ENCODE measurements around the gene NFKB1. TPM values are rescaled to one million over a fixed set of nuclear protein-coding genes. Genes with fewer than 3 reads are reported as not detected.

The NFKB1 gene
- total RNA-seq, 4 donors from 2014 or later: 31.6 to 42.1 (median 39.7) TPM

DNA sequence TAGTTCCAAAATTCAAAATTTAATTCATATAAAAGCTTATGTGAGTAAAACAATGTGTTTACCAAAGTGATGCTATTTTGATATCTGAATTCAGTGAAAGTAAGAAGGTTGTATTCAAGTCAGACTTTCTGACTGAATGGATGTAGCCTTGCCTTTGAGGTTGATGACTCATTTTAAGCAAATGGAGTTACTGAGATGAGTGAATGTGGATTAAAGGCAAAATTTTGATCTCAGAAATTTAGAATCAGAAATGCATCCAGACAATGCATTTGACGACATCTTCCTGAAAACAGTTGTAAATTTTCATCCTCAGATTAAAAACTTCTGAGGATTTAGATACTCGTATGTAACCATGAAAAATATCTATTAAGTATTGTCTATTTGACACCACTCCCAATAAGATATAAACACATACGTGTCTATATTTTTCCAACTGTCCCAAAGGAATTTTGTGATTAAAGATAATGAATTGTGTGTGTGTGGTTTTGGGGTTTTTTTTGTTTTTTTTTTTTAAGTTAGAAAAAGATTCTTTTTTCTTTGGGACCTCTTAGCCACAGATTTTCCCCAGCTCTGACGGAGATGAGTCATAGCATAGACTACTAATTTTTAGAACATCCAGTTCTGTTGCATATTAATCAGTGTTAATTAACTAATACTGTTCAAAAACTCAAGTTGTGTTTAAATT lies 34.4 kb downstream of the NFKB1 start:
- intact Hi-C loops (cut with DNase I): no loop called here
- Histone ChIP-seq H3K27me3 (no peaks in the 10 kb centered on the region), H3K36me3 (peaks cover 0 to 18% (median 5%) of the 10 kb centered on the region in 4 donors), H3K9me3 (no peaks in the 10 kb centered on the region), H3K4me1 (peaks cover 0 to 13% (median 12%) of the 10 kb centered on the region in 4 donors), H3K27ac (replicated peaks in 1 of 4) (no peak overlapping the region), H3K4me3 (no peak overlapping the region)
- 85% methylated on average over 4 of the region's 4 CpGs for WGBS
- DNase-seq (ENCODE audit: extremely low spot score): no peak
- no peak for TF ChIP-seq EP300 (IDR thresholded peaks at IDR 0.05)
- TF ChIP-seq, protein P1, sequence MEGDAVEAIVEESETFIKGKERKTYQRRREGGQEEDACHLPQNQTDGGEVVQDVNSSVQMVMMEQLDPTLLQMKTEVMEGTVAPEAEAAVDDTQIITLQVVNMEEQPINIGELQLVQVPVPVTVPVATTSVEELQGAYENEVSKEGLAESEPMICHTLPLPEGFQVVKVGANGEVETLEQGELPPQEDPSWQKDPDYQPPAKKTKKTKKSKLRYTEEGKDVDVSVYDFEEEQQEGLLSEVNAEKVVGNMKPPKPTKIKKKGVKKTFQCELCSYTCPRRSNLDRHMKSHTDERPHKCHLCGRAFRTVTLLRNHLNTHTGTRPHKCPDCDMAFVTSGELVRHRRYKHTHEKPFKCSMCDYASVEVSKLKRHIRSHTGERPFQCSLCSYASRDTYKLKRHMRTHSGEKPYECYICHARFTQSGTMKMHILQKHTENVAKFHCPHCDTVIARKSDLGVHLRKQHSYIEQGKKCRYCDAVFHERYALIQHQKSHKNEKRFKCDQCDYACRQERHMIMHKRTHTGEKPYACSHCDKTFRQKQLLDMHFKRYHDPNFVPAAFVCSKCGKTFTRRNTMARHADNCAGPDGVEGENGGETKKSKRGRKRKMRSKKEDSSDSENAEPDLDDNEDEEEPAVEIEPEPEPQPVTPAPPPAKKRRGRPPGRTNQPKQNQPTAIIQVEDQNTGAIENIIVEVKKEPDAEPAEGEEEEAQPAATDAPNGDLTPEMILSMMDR (IDR thresholded peaks at IDR 0.05): no peak
- TF ChIP-seq POLR2A (IDR thresholded peaks at IDR 0.05; ENCODE audit: low read depth): no peak
- TF ChIP-seq POLR2AphosphoS5 (IDR thresholded peaks at IDR 0.05): no peak

DNA sequence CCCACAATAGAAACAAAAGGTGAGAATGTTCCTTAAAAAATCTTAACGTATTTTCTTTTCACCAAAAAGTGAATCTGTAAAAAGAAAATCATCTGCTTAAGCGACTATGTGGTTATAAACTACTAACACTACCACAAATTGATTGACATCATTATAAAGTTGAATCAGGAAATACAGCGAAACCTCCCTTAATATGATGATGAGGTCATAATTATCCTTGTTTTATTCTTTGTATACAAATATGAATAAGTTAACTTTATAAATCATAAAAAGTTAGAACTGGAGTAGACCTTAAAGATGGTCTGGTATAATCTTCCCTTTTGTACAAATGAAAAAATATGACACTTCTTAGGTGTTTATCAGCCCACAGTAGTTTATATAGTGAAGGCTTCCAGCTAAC lies 35.6 kb downstream of the NFKB1 start:
- Histone ChIP-seq H3K4me1 (peaks cover 0 to 13% (median 12%) of the 10 kb centered on the region in 4 donors), H3K27me3 (no peaks in the 10 kb centered on the region), H3K36me3 (peaks cover 0 to 17% (median 5%) of the 10 kb centered on the region in 4 donors), H3K9me3 (no peaks in the 10 kb centered on the region), H3K4me3 (no peak overlapping the region), H3K27ac (replicated peaks in 1 of 4) (no peak overlapping the region)
- no peak for DNase-seq (ENCODE audit: extremely low spot score)
- intact Hi-C loops (cut with DNase I): no loop called here
- 98% methylated on average over 3 of the region's 3 CpGs for WGBS
- TF ChIP-seq EP300 (IDR thresholded peaks at IDR 0.05) (no peak), POLR2A (IDR thresholded peaks at IDR 0.05; ENCODE audit: low read depth) (no peak), POLR2AphosphoS5 (IDR thresholded peaks at IDR 0.05) (no peak)
- TF ChIP-seq, protein P1 (IDR thresholded peaks at IDR 0.05): no peak

DNA sequence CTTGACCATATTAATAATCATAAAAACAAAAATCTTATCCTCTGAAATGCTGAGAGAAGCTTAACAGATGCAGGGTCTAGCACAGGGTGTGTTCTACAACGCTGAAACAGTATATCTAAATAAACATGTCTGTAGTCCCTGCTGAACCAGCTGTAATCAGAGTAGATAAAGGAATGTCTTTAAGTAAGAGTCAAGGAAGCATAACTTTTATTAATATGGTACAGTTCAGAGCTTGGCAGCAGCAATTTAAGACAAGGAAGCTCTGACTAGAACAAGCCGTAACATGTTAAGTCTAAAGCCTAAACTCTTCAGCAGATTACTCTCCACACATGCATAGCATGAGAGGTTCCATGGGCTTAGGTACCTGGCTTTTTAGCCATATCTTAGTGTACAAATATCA lies 36.1 kb downstream of the NFKB1 start:
- WGBS: 66% methylated on average over 2 of the region's 2 CpGs
- H3K27ac ChIP-seq (replicated peaks in 1 of 4): no peak overlapping the region
- intact Hi-C loops (cut with DNase I): no loop called here
- H3K36me3 ChIP-seq: peaks cover 0 to 18% (median 5%) of the 10 kb centered on the region in 4 donors
- DNase-seq (ENCODE audit: extremely low spot score): no peak
- no peak overlapping the region for H3K4me3 ChIP-seq
- peaks cover 0 to 13% (median 12%) of the 10 kb centered on the region in 4 donors for H3K4me1 ChIP-seq
- no peaks in the 10 kb centered on the region for H3K27me3 ChIP-seq
- no peaks in the 10 kb centered on the region for H3K9me3 ChIP-seq
- TF ChIP-seq, protein P1 (IDR thresholded peaks at IDR 0.05): no peak
- TF ChIP-seq POLR2AphosphoS5 (IDR thresholded peaks at IDR 0.05) (no peak), POLR2A (IDR thresholded peaks at IDR 0.05; ENCODE audit: low read depth) (no peak), EP300 (IDR thresholded peaks at IDR 0.05) (no peak)

DNA sequence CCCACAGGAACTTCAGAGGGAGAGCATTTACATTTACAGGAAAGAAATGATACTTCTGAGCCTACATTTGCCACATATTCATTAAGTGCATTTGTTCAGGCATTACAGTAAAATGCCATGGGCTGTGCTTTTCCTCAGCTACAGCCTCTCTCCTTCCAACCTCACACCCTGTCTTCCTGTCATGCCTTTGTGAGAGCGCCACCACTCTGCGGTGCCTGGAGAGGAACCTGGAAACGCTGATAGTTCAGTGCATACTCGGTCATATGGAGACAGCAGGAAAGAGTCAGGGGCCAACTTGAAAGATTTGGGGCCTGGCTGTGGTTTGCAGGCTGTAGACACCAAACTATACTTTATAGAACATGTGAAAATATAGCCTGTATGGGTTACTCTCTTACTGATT lies 40.5 kb downstream of the NFKB1 start:
- DNase-seq (ENCODE audit: extremely low spot score): no peak
- Histone ChIP-seq H3K9me3 (no peaks in the 10 kb centered on the region), H3K4me3 (no peak overlapping the region), H3K4me1 (no peaks in the 10 kb centered on the region), H3K27me3 (no peaks in the 10 kb centered on the region), H3K36me3 (peaks cover 0 to 40% (median 9%) of the 10 kb centered on the region in 4 donors), H3K27ac (replicated peaks in 1 of 4) (no peak overlapping the region)
- intact Hi-C loops (cut with DNase I): no loop called here
- 53% methylated on average over 4 of the region's 4 CpGs for WGBS
- no peak for TF ChIP-seq EP300 (IDR thresholded peaks at IDR 0.05)
- TF ChIP-seq, protein P1 (IDR thresholded peaks at IDR 0.05): no peak
- no peak for TF ChIP-seq POLR2A (IDR thresholded peaks at IDR 0.05; ENCODE audit: low read depth)
- no peak for TF ChIP-seq POLR2AphosphoS5 (IDR thresholded peaks at IDR 0.05)

All from esophagus muscularis mucosa (tissue), 4 donors.